Stimulated activated CD4-positive, alpha-beta T cell treated with anti-CD3 and anti-CD28 coated beads, Interleukin-15, amount 100 ng/mL, for 24 hours (primary cell): Measurements from ENCODE around the gene CBFB.

Experiments used
- DNase-seq: peaks from one replicate; pipeline ENCODE4 v3.0.0-alpha.2; 2020

CBFB gene

DNA sequence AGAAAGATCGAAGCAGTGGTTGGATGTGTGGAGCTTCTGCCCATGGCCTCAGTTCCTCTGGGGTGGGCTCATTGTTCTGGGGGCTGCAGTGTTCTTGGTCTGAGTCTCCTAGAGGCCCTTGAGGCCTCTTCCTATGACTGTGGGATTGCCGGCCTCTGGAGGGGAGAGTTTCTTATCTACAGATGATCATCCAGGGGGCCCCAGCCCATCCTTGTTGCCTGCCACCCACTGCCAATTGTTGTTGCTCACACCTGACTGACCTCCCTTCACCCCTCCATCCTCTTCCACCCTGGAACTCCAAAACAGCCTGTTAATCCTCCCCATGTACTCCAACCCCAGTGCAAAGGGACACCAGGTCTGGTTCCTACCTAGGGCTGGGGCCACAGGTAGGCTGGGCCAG lies 116.0 kb downstream of the CBFB start:
- DNase-seq = no peak

DNA sequence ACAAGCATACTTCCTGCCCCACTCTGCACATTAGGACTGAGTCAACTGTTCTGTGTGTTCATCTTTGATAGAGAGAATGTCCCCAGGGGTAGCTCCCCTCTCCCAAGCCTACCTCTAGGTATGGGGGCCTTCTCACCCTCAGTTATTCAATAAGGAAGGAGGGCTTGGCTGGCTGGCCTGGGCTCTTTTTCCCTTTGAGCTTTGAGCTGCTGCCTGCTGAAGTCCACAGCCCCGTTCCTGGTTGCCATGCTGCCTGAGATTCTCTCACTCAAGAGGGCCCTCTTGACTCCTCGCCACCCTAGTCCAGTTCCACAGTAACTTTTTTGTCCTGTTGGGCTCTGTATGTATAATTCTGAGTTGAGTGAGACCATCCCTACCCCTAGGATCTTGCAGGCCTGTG lies 116.8 kb downstream of the CBFB start:
- DNase-seq = no peak

DNA sequence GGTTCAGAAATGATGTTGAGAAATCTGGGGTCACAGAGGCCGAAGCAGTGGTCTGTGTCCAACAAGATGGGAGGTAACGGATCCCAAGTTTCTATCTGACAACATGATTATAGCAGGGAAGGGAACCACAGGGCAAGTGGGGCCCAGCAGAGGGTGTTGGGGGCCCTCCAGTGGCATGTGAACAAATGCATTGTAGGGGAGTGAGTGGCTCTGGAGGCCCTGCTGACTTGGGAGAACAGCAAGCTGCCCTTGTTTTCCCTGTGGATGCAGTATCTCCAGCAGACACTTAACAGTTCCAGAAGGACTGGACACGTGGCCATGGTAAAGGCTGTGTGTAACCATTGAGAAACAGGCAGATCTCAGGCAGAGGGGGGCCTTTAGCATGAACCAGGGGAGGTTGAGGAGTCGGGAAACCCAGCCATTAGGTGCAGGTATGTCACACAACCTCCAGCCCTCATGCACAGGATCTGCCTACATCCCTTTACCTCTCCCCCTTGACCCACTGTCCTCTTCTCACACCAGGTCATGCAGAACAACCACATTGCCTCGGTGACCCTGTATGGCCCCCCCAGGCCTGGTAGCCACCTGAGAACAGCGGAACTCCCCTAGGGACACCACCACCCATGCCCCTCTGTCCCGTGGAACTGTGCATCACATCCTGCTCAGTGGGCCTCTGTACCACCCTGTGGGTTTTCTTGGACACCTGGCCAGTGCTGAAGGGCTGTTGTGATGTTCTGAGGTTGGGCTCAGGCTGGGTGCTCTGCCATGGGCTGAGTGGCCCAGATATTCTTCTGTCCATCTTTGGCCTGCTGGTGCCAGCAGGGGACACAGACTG lies 117.8 kb downstream of the CBFB start:
- DNase-seq = no peak

DNA sequence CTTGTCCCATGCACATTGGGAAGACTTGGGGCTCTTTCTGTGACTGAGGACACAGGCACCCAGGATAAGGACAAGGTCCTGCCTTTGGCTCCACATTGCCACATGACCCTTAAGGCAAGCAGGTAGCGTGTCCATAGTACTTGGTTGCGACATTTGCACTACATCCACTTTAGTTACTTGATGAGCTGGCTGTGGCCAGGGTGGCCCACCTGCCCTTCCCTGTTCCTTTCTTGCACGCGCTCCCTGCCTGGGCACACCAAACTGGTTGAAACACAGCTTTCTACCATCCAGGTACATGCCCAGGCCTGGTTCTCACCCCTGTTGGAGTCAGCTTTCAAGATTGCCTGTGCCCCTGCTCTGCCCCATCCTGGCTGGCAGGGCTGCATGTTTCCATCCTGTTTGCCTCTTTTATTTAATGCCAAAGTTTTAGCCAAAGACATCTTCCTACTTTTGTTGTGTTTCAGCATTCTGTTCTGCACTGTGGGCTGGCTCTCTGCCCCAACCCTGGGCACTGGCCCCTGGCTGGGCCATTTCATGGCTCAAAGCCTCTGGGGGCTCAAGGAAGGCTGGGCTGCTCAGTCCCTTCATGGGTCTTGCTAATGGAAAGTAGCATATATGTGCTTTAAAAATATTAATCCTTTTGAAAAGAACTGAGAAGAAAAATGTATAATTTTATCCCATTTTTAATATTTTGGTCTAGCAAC lies 118.6 kb downstream of the CBFB start:
- DNase-seq = no peak

DNA sequence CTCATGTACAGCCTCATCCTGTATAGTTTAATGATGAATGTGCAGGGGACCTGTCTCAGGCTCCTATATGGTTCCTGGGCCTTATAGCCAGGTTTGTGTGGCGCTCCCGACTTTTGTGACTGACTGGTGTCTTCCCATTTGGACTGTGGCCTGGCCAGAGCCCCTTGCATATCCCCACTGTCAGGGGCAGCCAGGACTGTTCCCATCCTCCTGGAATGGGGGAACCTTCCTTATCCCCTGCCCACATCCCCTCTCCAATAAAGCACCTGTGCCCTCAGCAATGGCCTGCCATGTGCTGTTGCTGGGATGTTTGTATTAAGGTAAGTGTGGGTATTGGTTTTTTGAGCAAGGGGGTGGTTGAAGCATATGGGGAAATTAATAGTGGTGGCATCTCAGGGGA lies 119.3 kb downstream of the CBFB start:
- no peak for DNase-seq

DNA sequence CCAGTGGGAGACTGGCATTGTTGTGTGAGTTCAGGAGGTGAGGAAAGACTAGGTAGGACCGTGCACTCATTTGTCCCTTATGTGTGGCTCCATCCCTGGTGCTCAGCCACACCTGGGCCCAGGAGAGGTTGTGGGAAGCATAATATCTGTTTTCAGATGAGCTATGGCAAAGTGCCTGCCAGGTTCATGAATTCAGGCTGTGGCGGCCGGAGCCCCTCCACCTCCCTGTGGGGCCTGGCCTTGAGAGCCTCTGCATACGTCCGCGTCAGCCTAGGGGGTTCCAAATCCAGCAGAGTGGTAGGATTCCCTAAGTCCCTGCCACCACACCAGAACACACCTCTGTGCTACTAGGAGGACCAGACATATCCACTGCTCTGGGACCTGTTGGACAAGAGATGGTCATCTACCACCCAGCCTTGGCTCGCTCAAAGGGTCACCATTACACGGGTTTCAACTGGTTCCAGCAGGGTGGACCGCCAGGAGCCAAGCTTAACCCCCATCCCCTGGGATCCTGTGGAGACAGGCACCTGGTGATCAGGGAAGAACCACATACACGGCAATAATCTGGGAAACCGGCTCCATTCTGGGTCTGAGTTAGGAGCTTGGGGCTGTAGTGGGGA lies 119.8 kb downstream of the CBFB start:
- DNase-seq = no peak

DNA sequence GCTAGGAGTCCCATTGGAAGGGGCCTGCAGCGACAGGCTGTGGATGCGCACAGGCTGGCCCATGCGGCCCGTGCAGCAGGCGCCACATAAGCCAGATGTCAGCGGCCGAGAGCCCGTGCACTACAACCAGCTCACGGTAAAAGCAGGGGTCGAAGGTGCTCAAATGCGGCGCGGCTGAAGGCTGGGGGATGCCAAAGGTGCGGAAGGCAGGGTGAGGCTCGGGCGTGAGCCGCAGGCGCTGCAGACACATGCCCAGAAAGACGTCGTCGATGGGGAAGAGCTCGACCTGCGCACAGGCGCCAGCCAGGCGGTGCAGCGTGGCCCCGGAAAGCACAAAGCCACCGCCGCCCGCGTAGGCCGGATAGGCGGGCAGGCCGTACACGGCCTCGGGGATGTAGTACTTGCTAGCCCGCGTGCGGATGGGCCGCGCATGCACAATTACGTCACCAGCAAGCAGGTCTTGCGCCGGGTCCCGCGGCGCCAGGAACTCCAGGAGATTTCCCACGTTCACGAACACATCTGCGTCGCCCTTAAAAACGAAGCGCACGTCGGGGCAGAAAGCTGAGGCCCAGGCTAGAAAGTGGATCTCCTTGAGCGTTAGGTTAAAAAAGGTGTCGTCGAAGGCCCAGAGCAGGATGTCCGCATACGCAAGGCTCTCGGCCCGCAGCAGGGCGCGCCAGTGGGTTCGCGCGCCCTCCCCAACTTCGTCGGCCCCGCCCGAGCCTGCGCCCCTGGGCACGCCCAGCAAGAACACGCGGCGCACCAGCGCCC lies 120.5 kb downstream of the CBFB start:
- no peak for DNase-seq

DNA sequence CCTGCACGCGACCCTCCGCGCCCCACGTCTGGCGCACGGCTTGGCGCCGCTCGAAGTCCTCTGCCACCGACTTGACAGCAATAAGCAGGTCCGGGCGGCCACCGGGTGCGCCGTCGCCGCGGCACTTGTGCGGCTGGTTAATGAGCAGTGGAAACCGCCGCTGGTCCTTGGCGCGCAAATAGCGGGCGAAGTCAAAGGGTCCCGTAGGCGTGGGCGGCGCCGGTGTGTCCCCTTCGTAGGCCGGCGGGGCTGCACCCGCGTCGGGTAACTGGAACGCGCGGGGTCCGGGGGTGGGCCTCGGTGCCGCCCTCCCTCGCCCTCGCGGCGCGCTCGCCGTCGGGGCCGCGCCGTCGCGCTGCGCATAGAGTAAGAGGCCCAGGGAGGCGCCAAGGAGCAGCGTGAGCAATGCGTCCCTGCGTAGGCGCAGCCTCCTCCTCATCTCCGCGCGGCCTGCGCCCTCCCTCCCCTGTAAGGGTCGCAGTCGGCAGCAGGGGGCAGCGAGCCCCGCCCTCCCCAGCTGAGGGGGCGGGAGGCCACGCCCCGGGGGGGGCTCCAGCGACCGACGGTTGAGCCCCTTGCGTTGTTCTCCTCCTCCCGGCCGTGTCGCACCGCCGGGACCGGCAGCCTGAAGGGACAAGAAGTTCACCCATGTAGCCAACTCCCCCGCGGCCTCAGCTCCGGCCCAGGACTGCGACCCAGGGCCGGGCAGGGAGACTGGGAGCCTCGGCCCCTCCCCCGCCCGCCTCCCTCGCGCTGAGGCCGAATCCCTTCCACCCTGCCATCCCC lies 121.3 kb downstream of the CBFB start:
- DNase-seq = peak; percentile 67
